GM18861 (cell line): ENCODE measurements around the gene KBTBD3.
A peak's percentile ranks its signal among the peaks of the same experiment; 100 is the strongest.
"Not testable (repeated sequence)": the region's sequence is repeated elsewhere in the genome, so short reads cannot be mapped to it uniquely, and the experiment has no call there.

Experiments
- ATAC-seq: cut with Tn5 transposase; IDR thresholded peaks from one replicate; pipeline ENCODE4 v1.9.1; 2021; ENCODE audit not compliant: unreplicated experiment

KBTBD3 gene

DNA sequence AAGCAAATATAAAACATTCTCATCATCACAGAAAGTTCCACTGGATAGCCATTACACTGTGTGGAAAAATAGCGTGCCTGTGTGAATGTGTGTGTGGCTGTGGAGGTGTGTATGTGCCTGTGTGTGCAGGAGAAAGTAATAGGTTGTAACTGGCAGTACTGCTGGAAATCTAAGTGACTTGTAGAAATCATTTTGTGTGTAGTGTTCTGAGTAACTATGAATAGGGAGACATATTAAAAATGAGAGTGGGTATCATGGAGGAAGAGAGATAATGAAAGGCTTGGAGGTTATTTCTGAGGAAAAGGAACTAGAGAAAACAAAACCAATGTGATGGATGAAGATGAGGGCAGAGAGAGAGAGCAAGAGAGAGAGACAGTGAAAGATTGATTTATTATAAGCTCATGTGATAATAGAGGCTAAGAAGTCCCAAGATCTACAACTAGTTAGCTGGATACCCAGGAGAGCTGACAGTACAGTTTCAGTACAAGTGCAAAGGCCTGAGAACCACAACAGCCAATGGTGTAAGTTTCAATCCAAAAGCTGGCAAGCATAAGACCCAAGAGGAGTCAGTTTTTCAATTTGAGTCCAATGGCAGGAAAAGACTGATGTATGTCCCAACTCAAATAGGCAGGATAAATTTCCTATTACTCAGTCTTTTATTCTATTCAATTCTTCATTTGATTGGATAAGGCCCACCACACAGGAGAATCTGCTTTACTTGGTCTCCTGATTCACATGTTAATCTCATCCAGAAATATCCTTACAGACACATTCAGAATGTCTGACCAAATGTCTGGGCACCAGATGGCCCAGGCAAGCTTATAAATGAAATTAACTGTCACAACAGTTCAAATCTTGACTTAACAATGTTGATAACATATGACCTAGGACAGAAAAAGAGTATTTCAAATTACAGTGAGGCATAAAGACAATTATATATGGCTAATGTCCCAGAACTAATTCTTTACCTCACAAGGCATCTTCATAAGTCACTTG is 14.9 kb downstream of the KBTBD3 start:
- no peak for ATAC-seq

DNA sequence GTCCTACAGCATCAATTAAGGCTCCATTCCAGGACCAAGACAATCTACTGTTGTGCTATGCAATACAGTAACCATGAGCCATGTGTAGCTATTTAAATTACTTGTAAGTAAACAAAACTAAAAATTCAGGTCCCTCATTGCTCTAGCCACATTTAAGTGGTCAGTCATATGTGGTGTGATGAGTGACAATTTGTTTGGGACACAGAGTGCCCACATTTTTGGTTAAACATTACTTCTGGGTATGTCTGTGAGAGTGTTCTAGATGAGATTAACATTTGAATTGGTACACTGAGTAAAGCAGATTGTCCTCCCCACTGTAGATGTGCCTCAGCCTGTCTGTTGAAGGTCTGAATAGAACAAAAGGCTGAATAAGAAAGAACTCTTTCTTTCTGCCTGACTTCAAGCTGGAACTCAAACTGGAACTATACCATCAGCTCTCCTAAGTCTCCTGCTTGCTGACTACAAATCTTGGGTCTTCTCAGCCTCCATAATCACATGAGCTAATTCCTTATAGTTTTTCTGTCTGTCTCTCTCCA is 15.8 kb downstream of the KBTBD3 start:
- ATAC-seq: peak; percentile 53

DNA sequence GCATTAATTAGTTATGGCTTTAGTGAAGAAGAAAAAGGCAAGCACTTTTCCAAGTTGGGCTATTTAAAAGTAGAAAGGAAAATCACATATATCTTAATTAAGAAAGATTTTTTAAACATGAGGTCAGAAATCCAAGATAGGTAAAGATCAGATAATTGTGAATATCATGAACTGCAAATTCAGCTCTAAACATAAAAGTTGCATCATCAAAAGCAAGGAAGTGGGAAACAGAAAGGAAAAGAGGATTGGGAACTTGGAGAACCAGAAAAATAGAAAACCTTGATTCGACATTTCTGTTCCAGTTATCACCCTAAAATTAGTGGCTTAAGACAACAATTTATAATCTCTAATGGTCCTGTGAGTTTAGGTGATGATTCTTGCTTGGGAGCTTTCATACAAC is 17.5 kb downstream of the KBTBD3 start:
- ATAC-seq: no peak

GRCh38 chr11:106058377-106058776 is 18.8 kb downstream of the KBTBD3 start:
- ATAC-seq: not testable (repeated sequence)

DNA sequence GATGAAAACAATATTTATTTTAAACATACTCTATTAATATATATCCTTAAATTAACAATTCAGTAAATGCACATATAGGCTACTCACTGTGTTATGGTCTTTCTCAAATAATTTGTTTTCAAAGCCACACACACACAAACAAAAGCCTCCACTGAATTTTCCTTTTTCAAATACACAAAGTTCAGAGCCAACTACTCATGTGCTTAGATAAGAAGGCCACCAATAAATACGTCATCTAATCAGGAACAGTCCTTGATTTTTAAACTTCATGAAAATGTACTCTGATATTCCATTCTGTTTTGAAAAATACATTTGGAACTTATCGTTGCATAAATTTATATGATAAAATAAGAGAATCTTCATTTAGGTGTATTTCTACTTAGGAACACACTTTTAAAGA is 26.0 kb downstream of the KBTBD3 start:
- no peak for ATAC-seq

DNA sequence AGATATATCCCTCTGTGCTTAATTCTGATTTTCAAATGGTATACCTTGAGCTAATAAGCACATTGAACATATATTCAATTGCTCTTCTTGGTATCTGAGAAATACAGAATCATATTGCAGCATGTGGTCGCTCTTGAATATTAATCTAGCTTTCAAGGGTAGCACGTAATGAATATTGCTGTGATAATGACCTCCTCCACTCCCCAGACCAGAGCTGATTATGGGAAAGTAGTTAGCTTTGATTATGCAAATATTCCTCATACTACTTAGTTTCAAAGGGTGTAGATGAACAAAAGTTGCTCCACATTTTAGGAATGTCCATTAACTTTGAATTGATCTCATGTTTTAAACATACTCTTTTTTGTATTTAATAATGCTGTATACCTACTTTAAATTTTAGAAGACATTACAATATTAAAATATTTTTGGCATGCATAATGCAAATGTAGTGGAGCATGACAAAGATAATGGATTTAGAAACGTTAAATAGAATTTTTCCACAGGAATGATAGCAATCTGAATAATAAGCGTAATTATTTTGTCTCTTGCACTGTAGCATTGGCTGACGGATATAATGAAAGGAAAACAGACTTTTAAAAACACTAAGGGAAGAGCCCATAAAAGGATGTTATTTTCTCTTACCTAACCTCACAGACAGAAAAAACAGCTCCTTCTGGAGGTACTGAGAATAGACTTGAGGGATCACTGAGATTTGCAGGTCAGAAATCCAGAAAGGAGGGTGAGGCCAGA is 27.2 kb downstream of the KBTBD3 start:
- ATAC-seq: no peak

DNA sequence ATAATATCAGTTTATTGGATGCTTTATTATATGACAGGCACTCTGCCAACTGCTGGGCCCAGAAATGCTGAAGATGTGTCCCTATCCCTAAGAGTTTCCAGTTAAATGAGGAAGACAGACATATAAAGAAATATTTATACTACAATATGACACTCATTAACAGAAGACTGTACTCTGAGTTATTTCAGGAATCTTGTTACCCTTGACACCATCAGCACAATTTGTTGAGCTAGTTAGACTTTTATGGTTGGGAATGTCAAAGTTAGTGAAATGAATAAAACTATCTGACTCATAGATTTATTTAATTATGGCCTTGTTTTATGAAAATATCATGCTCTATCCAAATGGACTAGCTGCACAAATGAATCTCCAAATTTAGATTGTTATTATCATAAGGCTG is 29.5 kb downstream of the KBTBD3 start:
- ATAC-seq: no peak

GRCh38 chr11:106043540-106043939 is 33.6 kb downstream of the KBTBD3 start:
- no peak for ATAC-seq

DNA sequence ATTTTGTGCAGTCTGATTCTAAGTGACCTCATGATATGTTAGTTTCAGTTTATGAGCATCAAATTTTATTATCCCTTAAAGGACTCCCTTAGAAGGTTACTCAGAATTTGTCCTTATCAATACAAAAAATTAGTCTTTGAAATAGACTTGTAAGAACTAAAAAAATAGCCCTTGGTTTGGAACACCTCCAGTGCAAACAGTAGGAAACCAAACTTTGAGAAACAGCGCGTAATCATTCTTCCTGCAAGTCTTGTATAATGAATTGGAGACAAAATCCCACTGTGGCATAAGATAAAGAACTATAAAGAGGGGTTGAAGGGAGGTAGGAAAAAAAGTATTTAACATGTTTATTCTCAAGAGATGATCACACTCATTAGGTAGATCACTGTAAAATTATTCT is 44.3 kb downstream of the KBTBD3 start:
- ATAC-seq: no peak

DNA sequence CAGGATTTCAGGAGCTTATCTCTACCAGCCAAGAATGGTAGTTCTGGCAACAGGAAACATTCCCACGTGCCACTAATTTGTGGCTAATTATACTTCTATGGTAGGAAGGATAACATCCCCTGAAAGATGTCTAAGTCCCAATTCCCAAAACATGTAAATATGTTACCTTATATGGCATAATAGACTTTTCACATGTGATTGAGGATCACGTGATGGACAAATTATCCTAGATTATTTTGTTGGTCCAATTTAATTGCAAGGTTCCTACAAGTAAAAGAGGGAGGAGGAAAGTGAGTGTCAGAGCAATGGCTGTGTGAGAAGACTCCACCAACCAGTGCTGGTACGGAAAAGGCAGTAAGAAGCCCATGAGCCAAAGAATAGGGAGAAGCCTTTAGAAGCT is 45.2 kb downstream of the KBTBD3 start:
- no peak for ATAC-seq

DNA sequence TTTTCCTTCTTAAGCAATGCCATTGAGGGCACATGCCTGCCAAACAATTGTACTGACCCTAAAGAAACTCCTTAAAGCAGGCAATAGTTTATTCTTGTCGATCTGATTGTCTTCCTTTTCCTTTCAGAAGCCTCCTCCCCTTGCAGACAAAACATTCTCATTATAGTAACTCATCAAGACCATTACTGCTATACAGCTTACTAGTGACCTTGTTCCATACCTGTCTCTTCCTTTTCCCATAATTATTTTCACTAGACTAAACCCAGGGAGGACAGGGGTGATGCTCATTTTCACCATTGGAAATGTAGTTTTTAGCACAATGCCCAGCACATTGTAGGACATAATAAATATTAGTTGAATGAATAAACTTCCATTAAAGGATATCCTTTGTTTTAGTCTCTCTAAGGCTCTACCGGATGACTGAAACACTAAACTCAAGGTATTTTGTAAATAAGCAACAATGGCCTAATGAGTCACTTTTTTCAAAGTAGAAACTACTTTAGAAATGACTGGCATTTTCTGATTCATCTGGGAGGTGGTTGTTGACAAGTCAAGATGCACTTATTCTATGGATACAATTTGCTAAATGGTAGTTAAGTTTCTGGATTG is 45.8 kb downstream of the KBTBD3 start:
- no peak for ATAC-seq

- ATAC-seq: no peak
Measured at GRCh38 chr11:106030609-106031008, 46.5 kb downstream of the KBTBD3 start.

- ATAC-seq: no peak
Measured at GRCh38 chr11:106022795-106023275, 54.3 kb downstream of the KBTBD3 start.

GRCh38 chr11:106021967-106022794 is 55.0 kb downstream of the KBTBD3 start, which contains the start of gene MSANTD4:
TSS of gene MSANTD4 (minus strand) at chr11:106022240. CDS start at chr11:106010917, 11,323 bp downstream.
- ATAC-seq: peak; percentile 97

- ATAC-seq: no peak
Measured at GRCh38 chr11:106021181-106021966, 55.8 kb downstream of the KBTBD3 start.

DNA sequence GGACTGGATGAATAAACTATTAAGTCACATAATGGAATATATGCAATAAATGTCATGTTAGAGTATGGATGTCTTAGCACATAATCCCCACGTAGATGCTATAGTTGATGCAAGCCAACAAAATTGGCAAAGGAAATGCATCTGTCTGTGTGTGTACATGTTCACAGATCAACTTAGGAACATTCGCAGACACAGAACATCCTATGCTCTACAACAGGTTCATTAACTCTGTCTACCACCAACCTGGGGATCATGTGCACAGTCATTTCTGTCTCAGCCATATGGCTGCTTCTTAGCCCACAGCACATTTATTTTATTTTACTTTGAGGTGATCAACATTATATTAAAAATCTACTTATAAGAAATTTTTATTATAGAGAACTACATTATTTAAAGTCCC is 60.1 kb downstream of the KBTBD3 start:
- no peak for ATAC-seq

DNA sequence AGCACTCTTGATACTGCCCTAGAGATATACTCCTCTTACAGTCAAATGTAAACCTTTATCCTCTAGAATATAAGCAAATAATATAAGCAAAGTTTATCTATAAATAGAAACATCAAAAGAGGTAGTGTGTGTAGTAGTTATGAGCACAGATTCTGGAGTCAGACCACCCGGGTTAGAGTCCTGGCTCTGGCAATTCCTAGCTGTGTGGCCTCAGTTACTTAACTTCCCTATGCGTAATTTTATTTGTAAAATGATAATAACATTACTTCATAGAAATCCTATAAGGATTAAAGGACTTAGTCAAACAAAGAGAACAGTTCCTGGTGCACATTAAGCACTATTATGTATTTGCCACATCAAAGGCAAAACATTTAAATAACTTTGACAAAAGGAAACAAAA is 62.1 kb downstream of the KBTBD3 start:
- no peak for ATAC-seq

DNA sequence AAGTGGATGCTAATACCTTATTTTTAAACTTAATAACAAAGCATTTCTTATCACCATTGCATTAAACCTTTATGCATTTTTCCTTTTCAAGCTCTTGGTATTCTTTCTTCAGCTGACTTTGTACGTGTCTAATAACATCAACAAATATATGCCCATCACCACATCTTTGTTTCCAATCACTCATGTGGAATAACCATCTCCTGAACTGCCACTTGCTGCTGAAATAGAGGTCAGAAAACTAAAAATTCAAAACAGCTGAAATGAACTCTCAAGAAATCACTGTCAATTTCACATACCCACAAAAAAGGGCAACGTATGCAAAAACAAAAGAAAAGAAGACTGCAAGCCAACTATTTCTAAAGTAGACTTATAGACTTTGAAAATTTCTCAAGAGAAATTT is 62.5 kb downstream of the KBTBD3 start:
- no peak for ATAC-seq

GRCh38 chr11:106014035-106014434 is 63.1 kb downstream of the KBTBD3 start:
- no peak for ATAC-seq
